ENCODE measurements around the gene TLX3. TPM values are rescaled to one million over a fixed set of nuclear protein-coding genes. Genes with fewer than 3 reads are reported as not detected.

The TLX3 gene
- total RNA-seq, 4 donors from 2014 or later: not detected

DNA sequence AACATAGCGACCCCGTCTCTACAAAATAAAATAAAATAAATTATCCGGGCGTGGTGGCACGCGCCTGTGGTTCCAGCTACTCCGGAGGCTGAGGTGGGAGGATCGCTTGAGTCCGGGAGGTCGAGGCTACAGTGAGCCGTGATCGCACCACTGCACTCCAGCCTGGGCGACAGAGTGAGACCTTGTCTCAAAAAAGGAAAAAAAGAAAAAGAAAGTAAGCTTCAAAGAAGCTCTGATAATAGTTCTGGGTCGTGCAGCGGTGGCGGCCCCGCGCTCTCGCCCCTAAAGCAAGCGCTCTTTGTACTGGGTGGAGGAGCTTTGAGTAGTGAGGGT is 6.8 kb downstream of the TLX3 start:
- Histone ChIP-seq H3K27me3 (peaks cover 44 to 100% (median 73%) of the 10 kb centered on the region in 4 donors), H3K4me1 (peaks cover 32 to 62% (median 40%) of the 10 kb centered on the region in 3 donors), H3K36me3 (no peaks in the 10 kb centered on the region), H3K9me3 (no peaks in the 10 kb centered on the region), H3K4me3 (peak overlapping the region in 2 of 4 donors; percentile 4 to 49), H3K27ac (no peak overlapping the region)
- 20 to 27% methylated on average over 16 to 20 of the region's 20 CpGs for WGBS, 2 donors
- DNase-seq: no peak
- intact Hi-C loops (cut with DNase I): no loop called here
- TF ChIP-seq POLR2A (IDR thresholded peaks at IDR 0.05) (no peak), CTCF (IDR thresholded peaks at IDR 0.05) (no peak)

DNA sequence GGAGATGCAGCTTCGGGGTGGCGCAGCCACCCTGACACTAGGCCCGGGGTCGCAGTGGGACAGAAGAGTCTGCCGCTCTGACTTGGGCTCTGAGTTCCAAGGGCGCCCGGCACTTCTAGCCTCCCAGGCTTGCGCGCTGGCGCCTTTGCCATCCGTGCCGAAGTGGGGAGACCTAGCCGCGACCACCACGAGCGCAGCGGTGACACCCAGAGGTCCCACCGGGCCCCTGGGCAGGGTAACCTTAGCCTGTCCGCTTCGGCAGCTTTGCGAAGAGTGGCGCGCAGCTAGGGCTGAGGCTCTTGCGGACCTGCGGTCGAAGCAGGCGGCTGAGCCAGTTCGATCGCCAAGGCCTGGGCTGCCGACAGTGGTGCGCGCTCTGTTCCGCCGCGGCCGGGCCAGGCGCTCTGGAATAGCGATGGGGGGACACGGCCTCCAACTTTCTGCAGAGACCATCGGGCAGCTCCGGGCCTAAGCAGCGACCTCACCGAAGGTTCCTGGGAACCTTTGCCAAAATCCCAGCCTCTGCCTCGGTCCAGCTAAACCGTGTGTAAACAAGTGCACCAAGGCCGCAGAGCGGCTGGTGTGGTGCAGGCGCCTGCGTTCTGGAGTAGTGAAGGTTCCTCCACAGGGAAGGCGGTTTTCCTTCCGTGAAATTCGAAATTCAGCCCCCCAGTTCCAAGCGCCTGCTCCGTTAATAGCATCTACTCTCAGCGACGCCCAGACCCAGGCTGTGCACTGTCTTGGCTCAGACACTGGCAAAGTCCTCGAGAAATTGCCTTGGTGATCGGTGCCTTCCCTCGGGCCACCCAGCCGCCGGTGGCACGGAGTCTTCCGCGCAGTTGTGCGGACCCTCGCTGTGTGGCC is 7.4 kb downstream of the TLX3 start:
- H3K27me3 ChIP-seq: peaks cover 39 to 100% (median 68%) of the 10 kb centered on the region in 4 donors
- H3K4me1 ChIP-seq: peaks cover 26 to 56% (median 34%) of the 10 kb centered on the region in 3 donors
- WGBS, 2 donors: 11 to 15% methylated on average over 9 to 27 of the region's 66 CpGs
- no peaks in the 10 kb centered on the region for H3K9me3 ChIP-seq
- H3K4me3 ChIP-seq: peak overlapping the region in 2 of 4 donors; percentile 4 to 49
- H3K36me3 ChIP-seq: no peaks in the 10 kb centered on the region
- intact Hi-C loops (cut with DNase I): no loop called here
- H3K27ac ChIP-seq: no peak overlapping the region
- no peak for DNase-seq
- no peak for TF ChIP-seq POLR2A (IDR thresholded peaks at IDR 0.05)
- no peak for TF ChIP-seq CTCF (IDR thresholded peaks at IDR 0.05)

DNA sequence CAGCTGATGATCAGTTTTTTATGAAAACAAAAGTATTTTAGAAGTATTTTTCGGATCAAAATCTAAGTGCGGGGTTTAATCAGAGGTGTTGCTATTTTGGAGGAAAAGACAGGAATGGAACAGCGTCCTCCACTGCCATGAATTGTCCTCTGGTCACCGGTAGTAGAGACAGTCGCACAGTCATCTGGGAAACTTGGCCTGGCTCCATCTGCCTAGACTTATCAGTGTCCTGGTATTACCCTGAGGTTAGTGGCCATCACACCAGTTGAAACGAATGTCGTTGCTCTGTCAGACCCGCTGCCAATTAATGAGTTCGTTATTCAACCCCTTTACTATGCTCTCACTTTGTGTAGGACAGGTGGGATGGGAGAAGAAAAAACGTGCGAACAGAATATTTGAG is 8.2 kb downstream of the TLX3 start:
- peaks cover 33 to 100% (median 61%) of the 10 kb centered on the region in 4 donors for H3K27me3 ChIP-seq
- no peak overlapping the region for H3K27ac ChIP-seq
- intact Hi-C loops (cut with DNase I): no loop called here
- TF ChIP-seq POLR2A (IDR thresholded peaks at IDR 0.05): no peak
- no peak for TF ChIP-seq CTCF (IDR thresholded peaks at IDR 0.05)
- no peak for DNase-seq
- H3K4me3 ChIP-seq: no peak overlapping the region
- no peaks in the 10 kb centered on the region for H3K36me3 ChIP-seq
- WGBS, 2 donors: 17 to 21% methylated on average over 10 to 11 of the region's 11 CpGs
- no peaks in the 10 kb centered on the region for H3K9me3 ChIP-seq
- H3K4me1 ChIP-seq: peaks cover 20 to 49% (median 27%) of the 10 kb centered on the region in 3 donors

- intact Hi-C loops (cut with DNase I): no loop called here
Measured at GRCh38 chr5:171318026-171318425, 9.0 kb downstream of the TLX3 start.

More at GRCh38 chr5:171318026-171318425, 9.0 kb downstream of the TLX3 start:
- Histone ChIP-seq H3K4me3 (no peak overlapping the region), H3K27ac (no peak overlapping the region), H3K4me1 (peaks cover 14 to 41% (median 20%) of the 10 kb centered on the region in 3 donors), H3K27me3 (peaks cover 25 to 100% (median 55%) of the 10 kb centered on the region in 4 donors), H3K9me3 (no peaks in the 10 kb centered on the region), H3K36me3 (no peaks in the 10 kb centered on the region)
- WGBS, 2 donors: 13 to 21% methylated on average over 2 to 3 of the region's 9 CpGs
- no peak for DNase-seq
- no peak for TF ChIP-seq CTCF (IDR thresholded peaks at IDR 0.05)

Data from esophagus squamous epithelium (tissue), 5 donors.